Pancreas (tissue), 10 donors: ENCODE data around the gene ADH7. TPM values are rescaled to one million over a fixed set of nuclear protein-coding genes. Genes with fewer than 3 reads are reported as not detected.

Source experiments
- ATAC-seq, 4 donors: fragments of 200-7000 bp; cut with Tn5 transposase; one replicate each; pipeline versions ENCODE4 v1.8.0 to v1.9.1; 2020; ENCODE audit warnings: mild to moderate bottlenecking in 4 of 4, moderate library complexity in 4 of 4
- DNase-seq, 6 donors: peaks; one replicate each; pipeline ENCODE4 v3.0.0-alpha.2; 2020
- FAIRE-seq: peaks from 2 replicates; lab custom pipeline; 2012; peaks lifted over from hg19 to GRCh38; lab: Jason Lieb, UNC
- H3K27ac ChIP-seq, 4 donors: fragments of 200-600 bp; sonication (generic); 1 replicate in 3 of 4; 2 replicates in 1 of 4; pipeline versions ENCODE4 v1.5.0 to v1.8.0; 2020
- H3K27me3 ChIP-seq, 4 donors: fragments of 200-600 bp; one replicate each; pipeline ENCODE4 v1.8.0; 2021
- H3K36me3 ChIP-seq, 3 donors: fragments of 200-600 bp; sonication (generic) in 1 of 3; one replicate each; pipeline versions ENCODE4 v1.5.0 to v1.8.0; 2020 to 2021
- H3K4me1 ChIP-seq, 3 donors: fragments of 200-600 bp; one replicate each; pipeline ENCODE4 v1.8.0; 2021
- H3K4me3 ChIP-seq, 4 donors: fragments of 200-600 bp; sonication (generic) in 2 of 4; one replicate each; pipeline versions ENCODE4 v1.5.0 to v1.8.0; 2020 to 2021
- H3K9me3 ChIP-seq, 4 donors: fragments of 200-600 bp; one replicate each; pipeline ENCODE4 v1.8.0; 2021
- WGBS, 2 donors: extraction: QIAGEN DNeasy Blood & Tissue Kit; methylation state at CpG; one replicate each; pipeline ENCODE4 v1.1.7; 2013; 5-methylcytosine and 5-hydroxymethylcytosine counted together
- intact Hi-C, 3 donors: fragments of 100-400 bp; cut with DNase I; formaldehyde crosslinking; loops; one replicate each; pipeline versions ENCODE4 v1.11.1 to v1.14.2; 2022
- polyA plus RNA-seq, 2 donors: library from polyadenylated mRNA; stranded (reverse); fragments of 200-250 nt; gene quantifications; one replicate each; pipeline ENCODE4 v1.2.3, GENCODE V29; 2013
- total RNA-seq, 6 donors: library from RNA; stranded (reverse); fragmentation: NEBNext Ultra II Directional in 4 of 6; extraction: Animal tissue kit (Norgen Biotek cat#: 25700) in 4 of 6; gene quantifications; one replicate each; pipeline versions ENCODE4 v1.2.1 to v1.2.4, GENCODE V29; 2021 to 2023
- TF ChIP-seq, protein P1 (sequence below), 4 donors: fragments of 200-600 bp; sonication (generic) in 3 of 4; IDR thresholded peaks; one replicate each; pipeline versions ENCODE4 v1.5.0 to v1.8.0; 2021; ENCODE audit warnings: antibody characterized with exemption in 4 of 4
- donor health status: healthy with polysubstance abuse.
- donor health status: DM: no; HTN: no; CAD: no; lungs with moderate emphysema.
- donor health status: DM: no; HTN: no; CAD: no.
- donor health status: control.
- donor health status: control.
- donor health status: Bipolar disorder and iron deficiency.
- donor health status: DM: yes; HTN: yes; CAD: no.
- donor health status: DM: no; HTN: no; CAD: no.
- donor health status: DM: no; HTN: no; CAD: no.
- donor health status: DM: yes; HTN: yes; CAD: no.

ADH7 gene
- total and polyA plus RNA-seq, 8 donors = 0.07 TPM; not detected in 7

DNA sequence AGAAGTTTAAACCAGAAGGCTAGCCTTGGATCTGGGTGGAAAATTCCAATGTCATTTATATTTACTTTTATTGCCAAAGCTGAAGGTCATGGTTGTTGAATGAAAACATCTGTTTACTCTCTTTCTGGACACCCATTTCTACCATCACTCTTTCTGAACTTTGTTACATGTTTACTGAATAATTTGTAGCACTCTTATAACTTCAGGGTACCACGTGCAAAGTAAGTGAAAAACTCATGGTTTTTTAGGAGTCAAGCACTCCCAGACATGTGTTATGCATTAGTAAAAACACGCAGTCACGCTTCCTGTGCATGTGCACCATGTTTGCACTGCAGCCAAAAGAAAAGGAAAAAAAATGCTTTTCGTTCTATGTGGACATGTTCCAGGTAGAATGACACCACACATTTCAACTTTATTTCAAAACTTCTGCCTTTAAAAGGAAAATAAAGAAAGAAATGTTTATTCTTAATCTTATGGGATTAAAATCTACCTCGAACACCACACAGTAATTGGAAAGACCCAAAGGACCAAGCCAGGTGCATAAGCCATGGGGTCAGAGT lies 51.2 kb downstream of the ADH7 start:
- no peak for DNase-seq
- Histone ChIP-seq H3K27me3 (no peaks in the 10 kb centered on the region), H3K27ac (peak overlapping the region in 1 of 4 donors; percentile 35), H3K36me3 (no peaks in the 10 kb centered on the region), H3K9me3 (no peaks in the 10 kb centered on the region), H3K4me3 (no peak overlapping the region), H3K4me1 (peaks cover 0 to 15% (median 6%) of the 10 kb centered on the region in 3 donors)
- no peak for FAIRE-seq
- WGBS, 2 donors = 33 to 54% methylated on average over 5 of the region's 5 CpGs
- ATAC-seq = peak; percentile 61 to 83 (median 80)
- intact Hi-C loops = no loop called here
- TF ChIP-seq, protein P1, sequence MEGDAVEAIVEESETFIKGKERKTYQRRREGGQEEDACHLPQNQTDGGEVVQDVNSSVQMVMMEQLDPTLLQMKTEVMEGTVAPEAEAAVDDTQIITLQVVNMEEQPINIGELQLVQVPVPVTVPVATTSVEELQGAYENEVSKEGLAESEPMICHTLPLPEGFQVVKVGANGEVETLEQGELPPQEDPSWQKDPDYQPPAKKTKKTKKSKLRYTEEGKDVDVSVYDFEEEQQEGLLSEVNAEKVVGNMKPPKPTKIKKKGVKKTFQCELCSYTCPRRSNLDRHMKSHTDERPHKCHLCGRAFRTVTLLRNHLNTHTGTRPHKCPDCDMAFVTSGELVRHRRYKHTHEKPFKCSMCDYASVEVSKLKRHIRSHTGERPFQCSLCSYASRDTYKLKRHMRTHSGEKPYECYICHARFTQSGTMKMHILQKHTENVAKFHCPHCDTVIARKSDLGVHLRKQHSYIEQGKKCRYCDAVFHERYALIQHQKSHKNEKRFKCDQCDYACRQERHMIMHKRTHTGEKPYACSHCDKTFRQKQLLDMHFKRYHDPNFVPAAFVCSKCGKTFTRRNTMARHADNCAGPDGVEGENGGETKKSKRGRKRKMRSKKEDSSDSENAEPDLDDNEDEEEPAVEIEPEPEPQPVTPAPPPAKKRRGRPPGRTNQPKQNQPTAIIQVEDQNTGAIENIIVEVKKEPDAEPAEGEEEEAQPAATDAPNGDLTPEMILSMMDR (IDR thresholded peaks at IDR 0.05) = no peak

DNA sequence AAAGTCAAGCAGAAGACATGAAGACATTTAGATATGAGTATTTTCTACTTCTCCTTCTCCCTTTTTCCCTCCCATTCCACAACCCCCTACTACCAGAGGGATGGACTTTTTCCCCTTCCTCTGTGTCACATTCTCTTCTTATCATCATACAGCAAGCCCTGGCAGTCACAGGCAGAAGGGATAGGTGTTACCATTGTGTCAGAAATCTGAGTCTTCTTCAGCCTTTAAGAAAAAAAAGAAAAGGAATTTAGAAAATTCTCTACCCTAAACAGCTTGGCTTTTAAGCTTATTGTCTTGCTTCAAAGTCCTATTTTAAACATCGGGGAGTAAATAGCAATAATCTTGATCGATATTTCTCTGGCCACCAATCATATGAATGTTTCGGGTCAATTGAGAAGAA lies 51.7 kb downstream of the ADH7 start:
- H3K36me3 ChIP-seq = no peaks in the 10 kb centered on the region
- 42 to 62% methylated on average over 3 of the region's 3 CpGs for WGBS, 2 donors
- H3K27ac ChIP-seq = peak overlapping the region in 1 of 4 donors; percentile 35
- H3K27me3 ChIP-seq = no peaks in the 10 kb centered on the region
- FAIRE-seq (peak; percentile 75), ATAC-seq (no peak), DNase-seq (no peak)
- TF ChIP-seq, protein P1 (IDR thresholded peaks at IDR 0.05) = no peak
- no peaks in the 10 kb centered on the region for H3K9me3 ChIP-seq
- intact Hi-C loops = no loop called here
- peaks cover 0 to 15% (median 6%) of the 10 kb centered on the region in 3 donors for H3K4me1 ChIP-seq
- H3K4me3 ChIP-seq = no peak overlapping the region

DNA sequence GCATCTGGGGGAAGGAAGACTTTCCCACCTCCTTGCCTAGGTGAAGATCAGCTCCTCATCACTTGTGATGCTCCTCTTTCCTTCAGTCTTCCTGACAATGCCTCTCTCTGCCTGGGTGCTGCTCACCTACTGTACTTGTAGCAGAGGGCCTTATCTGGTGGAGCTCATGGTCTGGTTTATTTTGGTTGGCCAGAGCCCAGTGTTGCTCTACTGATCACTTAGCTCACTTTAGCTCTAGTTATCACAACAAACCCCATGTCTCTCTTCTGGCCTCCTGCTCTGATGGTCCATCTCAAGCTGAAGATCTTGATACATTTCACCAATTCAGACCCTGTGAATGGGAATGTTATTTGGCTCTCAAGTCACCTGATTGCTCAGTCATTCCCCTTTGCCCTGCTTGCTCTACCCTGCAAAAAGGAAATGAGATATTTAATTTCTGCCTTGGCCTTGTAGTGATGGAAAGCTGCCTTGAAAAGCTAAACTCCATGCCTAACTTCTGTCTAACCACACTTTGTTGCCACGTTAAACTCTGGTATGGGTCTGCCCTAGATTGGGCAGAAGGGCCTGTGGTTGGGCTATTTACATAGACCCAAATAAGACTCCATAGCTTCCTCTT lies 52.3 kb downstream of the ADH7 start:
- Histone ChIP-seq H3K27ac (peak overlapping the region in 1 of 4 donors; percentile 35), H3K36me3 (no peaks in the 10 kb centered on the region), H3K27me3 (no peaks in the 10 kb centered on the region), H3K4me3 (no peak overlapping the region), H3K9me3 (no peaks in the 10 kb centered on the region), H3K4me1 (peaks cover 0 to 15% (median 6%) of the 10 kb centered on the region in 3 donors)
- TF ChIP-seq, protein P1 (IDR thresholded peaks at IDR 0.05) = no peak
- ATAC-seq (peak; percentile 41 to 67 (median 62)), DNase-seq (no peak), FAIRE-seq (no peak)
- intact Hi-C loops = no loop called here
- WGBS, 2 donors = 4 to 36% methylated on average over 1 of the region's 1 CpG

DNA sequence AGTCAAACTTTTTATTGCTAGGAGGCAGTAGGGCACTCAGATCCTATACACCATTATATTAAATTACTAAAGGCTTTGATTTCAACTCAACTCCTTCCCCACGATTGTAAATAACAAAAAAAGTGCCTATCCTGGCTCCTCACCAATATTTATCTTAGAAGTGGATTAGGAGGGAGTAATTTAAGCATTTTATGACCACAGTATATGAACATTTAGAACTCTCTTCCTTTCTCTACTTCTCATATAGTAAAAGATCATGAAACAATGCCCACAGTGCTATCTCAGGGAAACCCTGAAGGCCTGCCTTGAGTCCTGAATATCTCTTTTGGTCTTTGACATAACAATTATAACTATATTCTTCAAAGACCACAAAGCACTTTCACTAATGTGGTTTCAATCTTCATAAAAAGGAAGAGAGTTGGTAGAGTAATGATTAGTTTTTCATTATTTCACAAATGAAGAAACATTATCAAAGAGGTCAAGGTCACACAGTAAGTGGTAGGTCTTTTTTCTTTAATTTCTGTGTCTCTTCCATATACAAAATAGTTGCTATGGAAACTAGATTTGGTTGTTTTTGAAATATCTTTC lies 53.5 kb downstream of the ADH7 start:
- intact Hi-C loops = no loop called here
- Histone ChIP-seq H3K36me3 (no peaks in the 10 kb centered on the region), H3K4me1 (peaks cover 0 to 15% (median 6%) of the 10 kb centered on the region in 3 donors), H3K9me3 (no peaks in the 10 kb centered on the region), H3K27ac (no peak overlapping the region), H3K27me3 (no peaks in the 10 kb centered on the region), H3K4me3 (no peak overlapping the region)
- no peak for ATAC-seq
- WGBS, 2 donors = 14 to 17% methylated on average over 1 of the region's 1 CpG
- DNase-seq = no peak
- no peak for FAIRE-seq
- TF ChIP-seq, protein P1 (IDR thresholded peaks at IDR 0.05) = no peak

DNA sequence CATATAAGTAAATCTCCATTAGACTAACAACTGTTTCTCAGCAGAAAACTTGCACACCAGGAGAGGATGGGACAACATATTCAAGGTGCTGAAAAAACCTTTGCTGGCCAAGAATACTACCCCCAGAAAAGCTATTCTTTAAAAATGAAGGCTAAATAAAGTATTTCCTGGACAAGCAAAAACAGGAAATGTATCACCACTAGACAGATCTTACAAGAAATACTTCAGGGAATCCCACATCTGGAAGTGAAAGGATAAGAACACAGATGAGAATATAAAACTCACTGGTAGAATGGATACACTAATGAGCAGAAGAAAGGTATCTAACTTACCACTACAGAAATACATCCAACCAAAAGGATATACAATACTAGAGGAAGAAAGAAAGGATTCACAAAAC lies 55.6 kb downstream of the ADH7 start:
- FAIRE-seq = no peak

More for the DNA sequence above, 55.6 kb downstream of the ADH7 start:
- ATAC-seq = no peak
- Histone ChIP-seq H3K4me1 (peaks cover 0 to 15% (median 6%) of the 10 kb centered on the region in 3 donors), H3K27me3 (no peaks in the 10 kb centered on the region), H3K27ac (no peak overlapping the region), H3K4me3 (no peak overlapping the region), H3K36me3 (no peaks in the 10 kb centered on the region), H3K9me3 (no peaks in the 10 kb centered on the region)
- intact Hi-C loops = no loop called here
- no peak for DNase-seq
- TF ChIP-seq, protein P1 (IDR thresholded peaks at IDR 0.05) = no peak
